Natural killer cell (primary cell): ENCODE measurements around the gene ZNF521. TPM values are rescaled to one million over a fixed set of nuclear protein-coding genes. Genes with fewer than 3 reads are reported as not detected.

Experiments used
- ATAC-seq, 3 donors: fragments of 150-1000 bp in 2 of 3; fragments of 200-7000 bp in 1 of 3; cut with Tn5 transposase; 1 replicate in 1 of 3; 2 replicates in 2 of 3; pipeline ENCODE4 v1.10.0; 2021; ENCODE audit warnings: mild to moderate bottlenecking in 2 of 3, moderate library complexity in 2 of 3
- DNase-seq, 2 donors: peaks; one replicate each; pipeline versions ENCODE4 v3.0.0 to v3.0.0-alpha.2; 2013 to 2021; ENCODE audit warnings: mixed read lengths in 1 of 2
- H3K27ac ChIP-seq: one replicate; pipeline ENCODE4 v1.5.1; 2013; ENCODE audit warnings: mild to moderate bottlenecking, low read length
- H3K27me3 ChIP-seq: one replicate; pipeline ENCODE4 v1.6.1; 2013; ENCODE audit warnings: low read length; ENCODE audit not compliant: control insufficient read depth, insufficient read depth
- H3K36me3 ChIP-seq: one replicate; pipeline ENCODE4 v1.6.1; 2013; ENCODE audit warnings: low read length; ENCODE audit not compliant: control insufficient read depth, insufficient read depth
- H3K4me1 ChIP-seq: one replicate; pipeline ENCODE4 v1.6.1; 2013; ENCODE audit warnings: low read length; ENCODE audit not compliant: control insufficient read depth, insufficient read depth
- H3K4me3 ChIP-seq: one replicate; pipeline ENCODE4 v1.5.1; 2013; ENCODE audit warnings: low read length
- H3K9me3 ChIP-seq: one replicate; pipeline ENCODE4 v1.6.1; 2013; ENCODE audit warnings: low read length; ENCODE audit not compliant: control insufficient read depth, insufficient read depth
- H3K27ac Mint-ChIP-seq, 2 donors: one replicate each; pipeline ENCODE4 v1.8.0; 2022; ENCODE audit warnings: mild to moderate bottlenecking in 2 of 2, mixed read lengths in 2 of 2, moderate library complexity in 1 of 2
- H3K27me3 Mint-ChIP-seq, 2 donors: one replicate each; pipeline ENCODE4 v1.8.0; 2022; ENCODE audit warnings: low read depth in 2 of 2, mixed read lengths in 2 of 2
- H3K36me3 Mint-ChIP-seq: one replicate; pipeline ENCODE4 v1.8.0; 2022; ENCODE audit warnings: mixed read lengths
- H3K4me1 Mint-ChIP-seq, 2 donors: one replicate each; pipeline ENCODE4 v1.8.0; 2022; ENCODE audit warnings: mixed read lengths in 2 of 2
- H3K4me3 Mint-ChIP-seq: one replicate; pipeline ENCODE4 v1.8.0; 2022; ENCODE audit warnings: mild to moderate bottlenecking, moderate library complexity, mixed read lengths
- H3K9me3 Mint-ChIP-seq, 2 donors: one replicate each; pipeline ENCODE4 v1.8.0; 2022; ENCODE audit warnings: mixed read lengths in 2 of 2
- WGBS: methylation state at CpG from one replicate; pipeline ENCODE4 v1.1.7; 2013; ENCODE audit warnings: missing lambda C conversion rate; ENCODE audit not compliant: insufficient coverage; 5-methylcytosine and 5-hydroxymethylcytosine counted together
- intact Hi-C: fragments of 100-400 bp; cut with micrococcal nuclease; formaldehyde crosslinking; loops from one replicate; pipeline ENCODE4 v1.14.2; 2022
- total RNA-seq, 4 donors: library from RNA; stranded (reverse); fragments of 120-200 nt in 1 of 4; gene quantifications; one replicate each; pipeline versions ENCODE4 v1.2.3 to v1.2.4, GENCODE V29; 2013 to 2022
- TF ChIP-seq, protein P1 (sequence below): fragments of 200-600 bp; IDR thresholded peaks from one replicate; pipeline ENCODE4 v1.8.0; 2022; ENCODE audit warnings: antibody characterized with exemption

The ZNF521 gene
- total RNA-seq, 3 donors from 2014 or later (not counting 1 experiment from before 2014, with no cell fraction given): 0.19 to 3.5 (median 0.54) TPM

DNA sequence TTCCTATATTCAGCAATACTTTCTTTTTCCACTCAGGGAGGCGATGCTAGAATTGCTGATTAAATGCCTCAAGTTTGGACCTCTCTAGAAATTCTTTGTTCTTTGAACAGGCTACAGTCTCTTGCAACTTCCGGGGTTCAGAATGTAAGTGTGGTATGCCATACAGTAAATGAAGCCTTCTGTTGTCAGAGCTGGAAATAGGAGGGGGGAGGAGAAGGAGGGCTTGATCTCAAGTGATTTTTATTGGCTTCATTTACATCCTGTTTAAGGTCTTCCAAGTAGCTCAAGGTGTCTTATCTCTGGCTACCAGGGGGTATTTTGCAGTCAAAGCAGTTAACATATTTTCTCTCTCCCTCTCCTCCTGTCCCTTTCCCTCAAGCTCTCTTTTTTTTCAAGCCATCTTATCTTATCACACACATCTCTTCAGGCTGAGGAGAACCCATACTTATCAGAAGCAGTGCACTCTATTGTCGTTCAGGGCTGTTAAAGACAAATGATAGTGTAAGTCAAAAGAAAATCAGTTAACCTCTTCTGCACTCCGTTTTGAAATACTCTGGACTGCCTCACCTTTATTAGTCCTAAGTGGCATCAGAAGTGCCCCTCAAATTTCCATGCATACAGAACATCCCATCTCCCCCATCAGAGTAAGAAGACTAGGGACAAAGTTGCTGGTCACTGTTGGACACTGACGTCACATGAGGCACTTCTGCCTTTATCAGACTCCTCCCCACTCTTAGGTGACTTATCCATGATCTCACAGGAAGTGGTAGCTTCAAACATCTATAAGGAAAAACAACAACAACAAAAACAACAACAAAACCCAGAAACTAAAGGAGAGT is 112.2 kb downstream of the ZNF521 start:
- H3K9me3 Mint-ChIP-seq: no peaks in the 10 kb centered on the region
- Histone ChIP-seq H3K27me3 (no peaks in the 10 kb centered on the region), H3K4me1 (no peaks in the 10 kb centered on the region), H3K36me3 (no peaks in the 10 kb centered on the region), H3K4me3 (no peak overlapping the region), H3K27ac (no peak overlapping the region), H3K9me3 (no peaks in the 10 kb centered on the region)
- no peaks in the 10 kb centered on the region for H3K36me3 Mint-ChIP-seq
- 32% methylated on average over 4 of the region's 5 CpGs for WGBS
- H3K27ac Mint-ChIP-seq: no peak overlapping the region
- H3K4me3 Mint-ChIP-seq: no peak overlapping the region
- peaks cover 0 to 4% of the 10 kb centered on the region in 2 donors for H3K4me1 Mint-ChIP-seq
- TF ChIP-seq, protein P1, sequence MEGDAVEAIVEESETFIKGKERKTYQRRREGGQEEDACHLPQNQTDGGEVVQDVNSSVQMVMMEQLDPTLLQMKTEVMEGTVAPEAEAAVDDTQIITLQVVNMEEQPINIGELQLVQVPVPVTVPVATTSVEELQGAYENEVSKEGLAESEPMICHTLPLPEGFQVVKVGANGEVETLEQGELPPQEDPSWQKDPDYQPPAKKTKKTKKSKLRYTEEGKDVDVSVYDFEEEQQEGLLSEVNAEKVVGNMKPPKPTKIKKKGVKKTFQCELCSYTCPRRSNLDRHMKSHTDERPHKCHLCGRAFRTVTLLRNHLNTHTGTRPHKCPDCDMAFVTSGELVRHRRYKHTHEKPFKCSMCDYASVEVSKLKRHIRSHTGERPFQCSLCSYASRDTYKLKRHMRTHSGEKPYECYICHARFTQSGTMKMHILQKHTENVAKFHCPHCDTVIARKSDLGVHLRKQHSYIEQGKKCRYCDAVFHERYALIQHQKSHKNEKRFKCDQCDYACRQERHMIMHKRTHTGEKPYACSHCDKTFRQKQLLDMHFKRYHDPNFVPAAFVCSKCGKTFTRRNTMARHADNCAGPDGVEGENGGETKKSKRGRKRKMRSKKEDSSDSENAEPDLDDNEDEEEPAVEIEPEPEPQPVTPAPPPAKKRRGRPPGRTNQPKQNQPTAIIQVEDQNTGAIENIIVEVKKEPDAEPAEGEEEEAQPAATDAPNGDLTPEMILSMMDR: no peak
- intact Hi-C loops: no loop called here
- H3K27me3 Mint-ChIP-seq: no peaks in the 10 kb centered on the region
- peak in 1 of 2 donors; percentile 9 for DNase-seq
- peak in 2 of 3 donors; percentile 57 to 76 for ATAC-seq

GRCh38 chr18:25239151-25239550 is 112.8 kb downstream of the ZNF521 start:
- H3K4me1 Mint-ChIP-seq: peaks cover 0 to 3% of the 10 kb centered on the region in 2 donors
- H3K27ac Mint-ChIP-seq: no peak overlapping the region
- DNase-seq (no peak), ATAC-seq (peak in 1 of 3 donors; percentile 12)
- no peak overlapping the region for H3K4me3 Mint-ChIP-seq
- no peak overlapping the region for H3K27ac ChIP-seq
- intact Hi-C loops: no loop called here
- H3K36me3 ChIP-seq: no peaks in the 10 kb centered on the region
- TF ChIP-seq, protein P1: no peak
- no peaks in the 10 kb centered on the region for H3K9me3 ChIP-seq
- no peaks in the 10 kb centered on the region for H3K4me1 ChIP-seq
- no peaks in the 10 kb centered on the region for H3K36me3 Mint-ChIP-seq
- 48% methylated on average over 2 of the region's 3 CpGs for WGBS
- H3K4me3 ChIP-seq: no peak overlapping the region
- no peaks in the 10 kb centered on the region for H3K27me3 ChIP-seq
- no peaks in the 10 kb centered on the region for H3K9me3 Mint-ChIP-seq
- no peaks in the 10 kb centered on the region for H3K27me3 Mint-ChIP-seq

DNA sequence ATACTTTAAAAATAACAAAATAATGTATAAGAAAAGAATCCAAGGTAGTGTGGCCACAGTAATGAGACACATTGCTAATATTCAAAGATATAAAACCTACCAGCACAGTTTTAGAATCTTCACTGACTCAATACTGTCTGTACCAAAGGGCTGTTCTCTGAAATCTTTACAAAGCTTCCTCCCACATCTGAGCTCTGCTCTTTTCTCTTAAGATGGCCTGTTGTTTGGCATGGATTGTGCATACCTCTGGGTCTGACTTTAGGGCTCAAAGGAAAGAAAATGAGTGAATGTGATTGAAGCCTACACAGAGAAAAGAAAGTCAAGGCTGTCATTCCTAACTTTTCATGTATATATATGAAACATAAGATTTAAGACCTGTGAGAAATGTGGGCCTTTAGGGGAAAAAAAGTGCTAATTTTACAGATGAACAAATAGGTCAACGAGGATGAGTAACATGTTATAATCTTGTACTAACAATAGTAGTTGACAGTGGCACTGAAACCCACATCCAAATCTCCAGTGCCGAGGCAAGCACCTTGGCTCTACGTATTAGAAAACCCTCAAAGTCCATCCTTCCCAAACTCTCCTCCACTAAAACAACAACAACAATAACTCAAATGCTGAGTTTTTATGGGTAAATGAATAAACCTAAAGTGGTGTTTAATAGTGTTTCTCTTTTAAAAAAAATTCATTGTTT is 114.2 kb downstream of the ZNF521 start:
- Mint-ChIP-seq H3K4me1 (peaks cover 4 to 6% of the 10 kb centered on the region in 2 donors), H3K27ac (no peak overlapping the region), H3K9me3 (no peaks in the 10 kb centered on the region), H3K36me3 (no peaks in the 10 kb centered on the region), H3K27me3 (no peaks in the 10 kb centered on the region), H3K4me3 (no peak overlapping the region)
- Histone ChIP-seq H3K36me3 (no peaks in the 10 kb centered on the region), H3K4me1 (no peaks in the 10 kb centered on the region), H3K27ac (no peak overlapping the region), H3K4me3 (no peak overlapping the region), H3K27me3 (no peaks in the 10 kb centered on the region), H3K9me3 (no peaks in the 10 kb centered on the region)
- no peak for DNase-seq
- 78% methylated on average over 1 of the region's 3 CpGs for WGBS
- TF ChIP-seq, protein P1: no peak
- intact Hi-C loops: no loop called here
- no peak for ATAC-seq
